Upper lobe of right lung (tissue), 1 donor: ENCODE results near the gene CX3CR1. TPM values are rescaled to one million over a fixed set of nuclear protein-coding genes. Genes with fewer than 3 reads are reported as not detected.

ENCODE experiments used
- ATAC-seq: fragments of 200-7000 bp; cut with Tn5 transposase; one replicate; pipeline ENCODE4 v1.9.1; 2020; ENCODE audit warnings: mild to moderate bottlenecking, moderate library complexity
- DNase-seq: peaks from one replicate; pipeline ENCODE4 v3.0.0-alpha.2; 2020
- H3K27ac ChIP-seq: fragments of 200-600 bp; one replicate; pipeline ENCODE4 v1.8.0; 2022
- H3K27me3 ChIP-seq: fragments of 200-600 bp; one replicate; pipeline ENCODE4 v1.8.0; 2022; ENCODE audit warnings: mild to moderate bottlenecking
- H3K36me3 ChIP-seq: fragments of 200-600 bp; one replicate; pipeline ENCODE4 v1.8.0; 2022
- H3K4me1 ChIP-seq: fragments of 200-600 bp; one replicate; pipeline ENCODE4 v1.8.0; 2022
- H3K4me3 ChIP-seq: fragments of 200-600 bp; one replicate; pipeline ENCODE4 v1.8.0; 2022; ENCODE audit warnings: mild to moderate bottlenecking
- H3K9me3 ChIP-seq: fragments of 200-600 bp; one replicate; pipeline ENCODE4 v1.8.0; 2022
- CTCF ChIP-seq: fragments of 200-600 bp; IDR thresholded peaks from one replicate; pipeline ENCODE4 v1.8.0; 2022; ENCODE audit warnings: antibody characterized with exemption
- intact Hi-C: fragments of 100-400 bp; cut with DNase I; formaldehyde crosslinking; loops from one replicate; pipeline ENCODE4 v1.11.0; 2022
- long read RNA-seq: library from polyadenylated mRNA; unstranded; transcript quantifications from one replicate; pipeline ENCODE4 v2.0.0, GENCODE V29; 2021
- total RNA-seq: library from RNA; stranded (reverse); fragmentation: NEBNext Ultra II Directional; extraction: Animal tissue kit (Norgen Biotek cat#: 25700); gene quantifications from one replicate; pipeline ENCODE4 v1.2.1, GENCODE V29; 2021
- donor health status: DM: no; HTN: yes; CAD: no; lungs with severe emphysema.

The CX3CR1 gene
- 8.3 TPM for total RNA-seq
- long read RNA-seq, partial matches to known transcripts = 0 of 5 reads
- long read RNA-seq, other reads (novel, unspliced or antisense) = 2 of 5 reads

- H3K27me3 ChIP-seq = peaks cover 4% of the 10 kb centered on the region
- H3K4me3 ChIP-seq = no peak within 1 kb of the TSS
- ATAC-seq = peak; percentile 56
- intact Hi-C loops = loop anchor here (10.0 kb wide), 2 partner anchors 75 to 155 kb away; no protein-coding TSS in a partner anchor
- H3K27ac ChIP-seq = no peak within 1 kb of the TSS
- no peaks in the 10 kb centered on the region for H3K4me1 ChIP-seq
- no peaks in the 10 kb centered on the region for H3K9me3 ChIP-seq
- DNase-seq = no peak
- H3K36me3 ChIP-seq = no peaks in the 10 kb centered on the region
- TF ChIP-seq CTCF = no peak
These were observed at the start of gene CX3CR1 for GRCh38 chr3:39279745-39280517. TSS of gene CX3CR1 (minus strand) at chr3:39280036. CDS start at chr3:39266509, 13,527 bp downstream.

GRCh38 chr3:39329493-39329892 lies 49.7 kb upstream of the CX3CR1 start, which contains the start of gene CCR8:
TSS of gene CCR8 (plus strand) at chr3:39329709. CDS start at chr3:39332332, 2,623 bp downstream.
- no peak within 1 kb of the TSS for H3K4me3 ChIP-seq
- TF ChIP-seq CTCF = no peak
- no peak within 1 kb of the TSS for H3K27ac ChIP-seq
- ATAC-seq (no peak), DNase-seq (no peak)
- no peaks in the 10 kb centered on the region for H3K4me1 ChIP-seq
- H3K9me3 ChIP-seq = no peaks in the 10 kb centered on the region
- intact Hi-C loops = no loop called here
- H3K27me3 ChIP-seq = no peaks in the 10 kb centered on the region
- H3K36me3 ChIP-seq = no peaks in the 10 kb centered on the region

GRCh38 chr3:39327746-39328349 lies 48.0 kb upstream of the CX3CR1 start:
- Histone ChIP-seq H3K9me3 (no peaks in the 10 kb centered on the region), H3K27ac (no peak overlapping the region), H3K27me3 (no peaks in the 10 kb centered on the region), H3K4me1 (no peaks in the 10 kb centered on the region), H3K36me3 (no peaks in the 10 kb centered on the region), H3K4me3 (no peak overlapping the region)
- intact Hi-C loops = no loop called here
- no peak for ATAC-seq
- no peak for TF ChIP-seq CTCF
- DNase-seq = no peak

- DNase-seq (no peak), ATAC-seq (no peak)
- no peak overlapping the region for H3K27ac ChIP-seq
- no peaks in the 10 kb centered on the region for H3K9me3 ChIP-seq
- no peak overlapping the region for H3K4me3 ChIP-seq
- no peaks in the 10 kb centered on the region for H3K27me3 ChIP-seq
- H3K4me1 ChIP-seq = no peaks in the 10 kb centered on the region
- intact Hi-C loops = no loop called here
- no peaks in the 10 kb centered on the region for H3K36me3 ChIP-seq
- TF ChIP-seq CTCF = no peak
These were observed 47.4 kb upstream of the CX3CR1 start for GRCh38 chr3:39327053-39327745.

GRCh38 chr3:39325236-39325635 lies 45.4 kb upstream of the CX3CR1 start:
- H3K27ac ChIP-seq = no peak overlapping the region
- no peaks in the 10 kb centered on the region for H3K36me3 ChIP-seq
- intact Hi-C loops = no loop called here
- ATAC-seq (no peak), DNase-seq (no peak)
- H3K9me3 ChIP-seq = no peaks in the 10 kb centered on the region
- no peaks in the 10 kb centered on the region for H3K27me3 ChIP-seq
- TF ChIP-seq CTCF = no peak
- no peak overlapping the region for H3K4me3 ChIP-seq
- no peaks in the 10 kb centered on the region for H3K4me1 ChIP-seq
